Keratinocyte (primary cell): ENCODE measurements around the gene IGF1R. TPM values are rescaled to one million over a fixed set of nuclear protein-coding genes. Genes with fewer than 3 reads are reported as not detected.

Source experiments
- DNase-seq: peaks from one replicate; pipeline ENCODE4 v3.0.0-alpha.2; 2011; ENCODE audit warnings: low read depth, missing footprints, low spot score
- FAIRE-seq: peaks from 2 replicates; lab custom pipeline; 2011; peaks lifted over from hg19 to GRCh38; lab: Jason Lieb, UNC
- H2AFZ ChIP-seq: 2 replicates; pipeline ENCODE4 v1.6.0; 2012; ENCODE audit warnings: low read length, control low read depth, inconsistent platforms; ENCODE audit not compliant: control insufficient read depth
- H3K27ac ChIP-seq: 2 replicates; pipeline ENCODE4 v1.5.1; 2011; ENCODE audit warnings: low read length; ENCODE audit not compliant: control insufficient read depth, insufficient read depth
- H3K27me3 ChIP-seq: 3 replicates; pipeline ENCODE4 v1.6.0; 2011; ENCODE audit warnings: low read length; ENCODE audit not compliant: control insufficient read depth, insufficient read depth; ENCODE audit errors: extremely low read depth
- H3K36me3 ChIP-seq, 2 experiments: 2 replicates in 1 of 2; 3 replicates in 1 of 2; pipeline ENCODE4 v1.5.1; 2011; ENCODE audit warnings: low read length in 2 of 2, mild to moderate bottlenecking in 1 of 2; ENCODE audit not compliant: control insufficient read depth in 2 of 2, insufficient read depth in 2 of 2; ENCODE audit errors: extremely low read depth in 1 of 2
- H3K4me1 ChIP-seq: 3 replicates; pipeline ENCODE4 v1.5.1; 2011; ENCODE audit warnings: low read length; ENCODE audit not compliant: control insufficient read depth, insufficient read depth; ENCODE audit errors: extremely low read depth
- H3K4me2 ChIP-seq: 3 replicates; pipeline ENCODE4 v1.6.0; 2011; ENCODE audit warnings: low read depth, low read length; ENCODE audit not compliant: control insufficient read depth, insufficient read depth; ENCODE audit errors: extremely low read depth
- H3K4me3 ChIP-seq, 3 experiments: fragments of 200-600 bp in 1 of 3; sonication (generic) in 1 of 3; 2 replicates in 2 of 3; 3 replicates in 1 of 3; pipeline ENCODE4 v1.5.1; 2011 to 2016; ENCODE audit warnings: low read length in 3 of 3, mild to moderate bottlenecking in 3 of 3, control low read depth in 2 of 3, inconsistent platforms in 1 of 3, low read depth in 1 of 3, mixed read lengths in 1 of 3, mixed run types in 1 of 3, moderate library complexity in 1 of 3; ENCODE audit not compliant: control insufficient read depth in 2 of 3, insufficient read depth in 2 of 3; ENCODE audit errors: extremely low read depth in 1 of 3
- H3K79me2 ChIP-seq: 2 replicates; pipeline ENCODE4 v1.6.0; 2012; ENCODE audit warnings: low read length; ENCODE audit not compliant: control insufficient read depth, insufficient read depth
- H3K9ac ChIP-seq: 3 replicates; pipeline ENCODE4 v1.6.0; 2011; ENCODE audit warnings: low read length; ENCODE audit not compliant: control insufficient read depth, insufficient read depth; ENCODE audit errors: extremely low read depth
- H3K9me1 ChIP-seq: 3 replicates; pipeline ENCODE4 v1.6.0; 2011; ENCODE audit warnings: low read length; ENCODE audit not compliant: control insufficient read depth, insufficient read depth; ENCODE audit errors: extremely low read depth
- H3K9me3 ChIP-seq: 2 replicates; pipeline ENCODE4 v1.5.1; 2012; ENCODE audit warnings: low read depth, low read length; ENCODE audit not compliant: control insufficient read depth
- H4K20me1 ChIP-seq: 3 replicates; pipeline ENCODE4 v1.6.0; 2011; ENCODE audit warnings: low read length; ENCODE audit not compliant: control insufficient read depth, insufficient read depth; ENCODE audit errors: extremely low read depth
- CTCF ChIP-seq, 3 experiments: IDR thresholded peaks in 1 of 3; conservative IDR thresholded peaks in 1 of 3; optimal IDR thresholded peaks in 1 of 3; 2 replicates in 2 of 3; 3 replicates in 1 of 3; pipeline versions ENCODE3 to v1.5.1; 2011; ENCODE audit warnings: low read length in 3 of 3, mild to moderate bottlenecking in 3 of 3, moderate library complexity in 2 of 3, control low read depth in 1 of 3, inconsistent platforms in 1 of 3; ENCODE audit not compliant: insufficient read depth in 2 of 3; ENCODE audit errors: extremely low read depth in 1 of 3
- EZH2 ChIP-seq: IDR thresholded peaks from one replicate; pipeline ENCODE4 v1.6.1; 2012; ENCODE audit warnings: inconsistent platforms, mild to moderate bottlenecking, low read length, moderate library complexity
- dilution Hi-C: fragments of 300-500 bp; cut with MboI; formaldehyde crosslinking; loops from one replicate; pipeline ENCODE4 v1.7.0; 2020; ENCODE audit warnings: low sequenced_read_pairs; ENCODE audit not compliant: extremely low pct_ligation_motif_present
- polyA plus RNA-seq, 5 experiments: library from polyadenylated mRNA; depleted of rRNA in 3 of 5; stranded (reverse) in 3 of 5; stranded (forward) in 1 of 5; unstranded in 1 of 5; fragments of >200 nt; gene quantifications; 1 replicate in 1 of 5; 2 replicates in 3 of 5; 3 replicates in 1 of 5; pipeline versions ENCODE4 v1.2.1 to v1.2.3, GENCODE V29; 2011 to 2012; ENCODE audit warnings: missing spikeins in 2 of 5, low read depth in 1 of 5, low replicate concordance in 1 of 5

IGF1R gene
- polyA plus RNA-seq, 1 donor (not counting 4 experiments of a cell fraction or from before 2014, with no cell fraction given), result 14.5 TPM

- no peak for TF ChIP-seq EZH2
- no peak for TF ChIP-seq CTCF (optimal IDR thresholded peaks at IDR 0.05 in 1 of 3, IDR thresholded peaks at IDR 0.05 in 1 of 3, conservative IDR thresholded peaks at IDR 0.05 in 1 of 3; ENCODE audit: extremely low read depth in 1 of 3, insufficient read depth in 2 of 3, low read length in 3 of 3)
- DNase-seq, result no peak
- H3K79me2 ChIP-seq, result peaks cover 84% of the 10 kb centered on the region
- H3K27me3 ChIP-seq, result no peaks in the 10 kb centered on the region
- H3K27ac ChIP-seq, result no peak overlapping the region
- dilution Hi-C loops, result no loop called here
- H3K9me1 ChIP-seq, result peaks cover 10% of the 10 kb centered on the region
- no peak for FAIRE-seq
- no peak overlapping the region for H3K4me2 ChIP-seq
- no peaks in the 10 kb centered on the region for H3K9me3 ChIP-seq
- peaks cover 35% of the 10 kb centered on the region for H3K4me1 ChIP-seq
- H3K36me3 ChIP-seq, result no peaks in the 10 kb centered on the region
- no peak overlapping the region for H3K4me3 ChIP-seq
- peaks cover 19% of the 10 kb centered on the region for H4K20me1 ChIP-seq
- no peak overlapping the region for H3K9ac ChIP-seq
- H2AFZ ChIP-seq, result no peak overlapping the region
These were observed 148.5 kb downstream of the IGF1R start for GRCh38 chr15:98796685-98797357.

GRCh38 chr15:98798375-98798893, 150.1 kb downstream of the IGF1R start:
- Histone ChIP-seq H3K9me3 (no peaks in the 10 kb centered on the region), H4K20me1 (peaks cover 23% of the 10 kb centered on the region), H3K27me3 (no peaks in the 10 kb centered on the region), H3K79me2 (peaks cover 83% of the 10 kb centered on the region), H3K36me3 (no peaks in the 10 kb centered on the region), H3K9me1 (peaks cover 12% of the 10 kb centered on the region), H3K4me2 (peak overlapping the region; percentile 78), H3K27ac (no peak overlapping the region), H3K9ac (no peak overlapping the region), H3K4me1 (peaks cover 39% of the 10 kb centered on the region), H2AFZ (no peak overlapping the region), H3K4me3 (no peak overlapping the region)
- dilution Hi-C loops, result no loop called here
- no peak for DNase-seq
- FAIRE-seq, result no peak
- TF ChIP-seq CTCF (optimal IDR thresholded peaks at IDR 0.05 in 1 of 3, IDR thresholded peaks at IDR 0.05 in 1 of 3, conservative IDR thresholded peaks at IDR 0.05 in 1 of 3; ENCODE audit: extremely low read depth in 1 of 3, insufficient read depth in 2 of 3, low read length in 3 of 3) (no peak), EZH2 (no peak)
